Loucy (cell line): ENCODE results near the gene ANKRD10.

Experiments used
- H2AFZ ChIP-seq: fragments of 200-600 bp; sonication (generic); 2 replicates; pipeline ENCODE4 v1.6.0; 2016; ENCODE audit warnings: antibody characterized with exemption, mild to moderate bottlenecking, low read length, moderate library complexity
- H3F3A ChIP-seq: fragments of 200-600 bp; 2 replicates; pipeline ENCODE4 v1.6.0; 2016; ENCODE audit warnings: antibody characterized with exemption, low read depth, mild to moderate bottlenecking
- H3K27me3 ChIP-seq: fragments of 200-600 bp; sonication (generic); 2 replicates; pipeline ENCODE4 v1.6.1; 2014; ENCODE audit warnings: low read length, mild to moderate bottlenecking; ENCODE audit not compliant: insufficient read depth, poor library complexity, severe bottlenecking
- H3K36me3 ChIP-seq: fragments of 200-600 bp; sonication (generic); 2 replicates; pipeline ENCODE4 v1.6.1; 2016; ENCODE audit warnings: low read length; ENCODE audit not compliant: insufficient read depth
- H3K4me1 ChIP-seq: fragments of 200-600 bp; sonication (generic); 2 replicates; pipeline ENCODE4 v1.5.1; 2014; ENCODE audit warnings: low read length, mild to moderate bottlenecking; ENCODE audit not compliant: insufficient read depth, poor library complexity, severe bottlenecking
- H3K4me2 ChIP-seq: fragments of 200-600 bp; sonication (generic); 2 replicates; pipeline ENCODE4 v1.6.0; 2014; ENCODE audit warnings: antibody characterized with exemption, low read length, low read depth, mild to moderate bottlenecking; ENCODE audit not compliant: poor library complexity, severe bottlenecking
- H3K4me3 ChIP-seq: fragments of 200-600 bp; sonication (generic); 2 replicates; pipeline ENCODE4 v1.5.1; 2014; ENCODE audit warnings: low read length, mild to moderate bottlenecking, mixed read lengths; ENCODE audit not compliant: poor library complexity, severe bottlenecking
- H3K79me2 ChIP-seq: fragments of 200-600 bp; sonication (generic); 2 replicates; pipeline ENCODE4 v1.6.1; 2014; ENCODE audit warnings: low read length; ENCODE audit not compliant: insufficient read depth
- H3K9ac ChIP-seq: fragments of 200-600 bp; sonication (generic); 2 replicates; pipeline ENCODE4 v1.6.0; 2014; ENCODE audit warnings: mild to moderate bottlenecking, low read depth, low read length, moderate library complexity; ENCODE audit not compliant: poor library complexity, severe bottlenecking
- H3K9me2 ChIP-seq: fragments of 200-600 bp; sonication (generic); replicated peaks from 2 replicates; pipeline ENCODE4 v1.6.1; 2016; ENCODE audit warnings: low read depth, low read length, mixed read lengths
- H3K9me3 ChIP-seq: fragments of 200-600 bp; sonication (generic); 2 replicates; pipeline ENCODE4 v1.6.1; 2014; ENCODE audit warnings: mild to moderate bottlenecking, antibody characterized with exemption, low read length, low read depth; ENCODE audit not compliant: insufficient read depth
- H4K20me1 ChIP-seq: fragments of 200-600 bp; sonication (generic); 2 replicates; pipeline ENCODE4 v1.6.0; 2014; ENCODE audit warnings: antibody characterized with exemption, low read length, mild to moderate bottlenecking; ENCODE audit not compliant: insufficient read depth, poor library complexity, severe bottlenecking
- CTCF ChIP-seq: fragments of 200-600 bp; sonication (generic); conservative IDR thresholded peaks from 2 replicates; pipeline ENCODE4 v1.5.1; 2014; ENCODE audit warnings: mild to moderate bottlenecking, antibody characterized with exemption, low read length
- EZH2phosphoT487 ChIP-seq: fragments of 200-600 bp; IDR thresholded peaks from 2 replicates; pipeline ENCODE4 v1.6.1; 2018; ENCODE audit warnings: antibody characterized with exemption, mild to moderate bottlenecking, moderate library complexity, borderline replicate concordance

The ANKRD10 gene

GRCh38 chr13:110902370-110902769 lies 12.5 kb downstream of the ANKRD10 start:
- Histone ChIP-seq H3F3A (no peaks in the 10 kb centered on the region), H3K9ac (no peak overlapping the region), H3K36me3 (peaks cover 91% of the 10 kb centered on the region), H3K79me2 (peaks cover 77% of the 10 kb centered on the region), H3K9me2 (no peaks in the 10 kb centered on the region), H3K9me3 (no peaks in the 10 kb centered on the region), H2AFZ (no peak overlapping the region), H4K20me1 (peaks cover 68% of the 10 kb centered on the region), H3K4me2 (no peak overlapping the region), H3K4me1 (peaks cover 4% of the 10 kb centered on the region), H3K27me3 (no peaks in the 10 kb centered on the region), H3K4me3 (no peak overlapping the region)
- TF ChIP-seq CTCF (no peak), EZH2phosphoT487 (no peak)

- no peak overlapping the region for H3K4me2 ChIP-seq
- TF ChIP-seq EZH2phosphoT487: no peak
- no peak for TF ChIP-seq CTCF
- H3K9me3 ChIP-seq: no peaks in the 10 kb centered on the region
- no peaks in the 10 kb centered on the region for H3F3A ChIP-seq
- no peaks in the 10 kb centered on the region for H3K27me3 ChIP-seq
- peaks cover 75% of the 10 kb centered on the region for H3K36me3 ChIP-seq
- H3K4me3 ChIP-seq: no peak overlapping the region
- H3K79me2 ChIP-seq: peaks cover 34% of the 10 kb centered on the region; the same call in 1 of the 2 replicates
- H3K4me1 ChIP-seq: no peaks in the 10 kb centered on the region
- H3K9ac ChIP-seq: no peak overlapping the region
- H3K9me2 ChIP-seq: no peaks in the 10 kb centered on the region
- H2AFZ ChIP-seq: no peak overlapping the region
- peaks cover 28% of the 10 kb centered on the region for H4K20me1 ChIP-seq
Observed at GRCh38 chr13:110897521-110897920, 17.3 kb downstream of the ANKRD10 start.

GRCh38 chr13:110897014-110897413 lies 17.9 kb downstream of the ANKRD10 start:
- Histone ChIP-seq H3K4me3 (no peak overlapping the region), H3K4me1 (no peaks in the 10 kb centered on the region), H4K20me1 (peaks cover 24% of the 10 kb centered on the region), H3K9me3 (no peaks in the 10 kb centered on the region), H3K27me3 (no peaks in the 10 kb centered on the region), H3K9ac (no peak overlapping the region), H3K4me2 (no peak overlapping the region), H3K79me2 (peaks cover 29% of the 10 kb centered on the region; the same call in 1 of the 2 replicates), H2AFZ (no peak overlapping the region), H3K9me2 (no peaks in the 10 kb centered on the region), H3K36me3 (peaks cover 73% of the 10 kb centered on the region), H3F3A (no peaks in the 10 kb centered on the region)
- TF ChIP-seq EZH2phosphoT487: no peak
- no peak for TF ChIP-seq CTCF
